AG09319 (cell line): Measurements from ENCODE around the gene ABI2.
"Not testable (repeated sequence)": the region's sequence is repeated elsewhere in the genome, so short reads cannot be mapped to it uniquely, and the experiment has no call there.

ENCODE experiments used
- DNase-seq: peaks from one replicate; pipeline ENCODE4 v3.0.0-alpha.2; 2010; ENCODE audit warnings: low read depth; ENCODE audit errors: extremely low read depth
- TF ChIP-seq, protein P1 (sequence below): IDR thresholded peaks from 2 replicates; pipeline ENCODE4 v1.5.1; 2011; ENCODE audit warnings: low read depth, mild to moderate bottlenecking, inconsistent platforms, low read length, moderate library complexity

The ABI2 gene

DNA sequence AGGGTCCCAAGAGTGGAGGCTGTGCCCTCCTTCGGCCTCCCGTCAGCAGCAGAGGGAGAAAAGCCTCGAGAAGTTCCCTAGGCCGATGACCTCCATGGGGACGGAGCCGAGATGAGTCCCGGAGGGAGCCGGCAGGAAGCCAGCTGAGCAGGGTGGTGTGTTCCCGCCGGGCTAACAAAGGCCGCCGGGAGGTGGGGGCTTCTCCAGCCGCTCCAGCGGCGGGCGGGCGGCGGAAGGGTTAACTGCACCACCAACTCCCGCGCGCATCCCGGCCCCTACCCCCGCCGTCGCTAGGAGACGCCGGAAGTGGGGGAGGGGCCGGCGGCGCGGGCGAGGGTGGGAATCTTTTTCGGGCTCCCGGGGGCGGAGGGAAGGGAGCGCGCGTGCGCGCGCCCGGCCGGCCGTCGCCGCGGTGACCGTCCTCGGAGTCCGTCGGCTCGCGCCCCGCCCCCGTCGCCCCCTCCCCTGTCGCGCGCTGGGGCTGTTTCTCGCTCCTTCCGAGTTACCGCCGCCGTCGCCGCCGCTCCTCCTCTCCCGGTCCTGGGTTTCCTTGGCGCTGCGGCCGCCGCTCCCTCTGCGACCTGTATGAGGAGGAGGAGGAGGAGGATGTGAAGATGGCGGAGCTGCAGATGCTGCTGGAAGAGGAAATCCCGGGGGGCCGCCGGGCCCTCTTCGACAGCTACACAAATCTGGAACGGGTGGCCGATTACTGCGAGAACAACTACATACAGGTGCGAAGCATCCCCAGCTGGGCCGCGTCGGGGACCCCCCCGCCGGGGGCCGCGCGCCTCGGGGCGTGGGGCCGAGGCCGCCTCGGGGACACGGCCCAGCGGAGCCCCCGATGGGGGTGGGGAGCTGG, at the start of gene ABI2:
Gene ABI2 (plus strand): TSS at position 494 of the 859 bp plus-strand sequence. CDS start 121 bp downstream, at position 615.
- DNase-seq = peak; percentile 39
- TF ChIP-seq, protein P1, sequence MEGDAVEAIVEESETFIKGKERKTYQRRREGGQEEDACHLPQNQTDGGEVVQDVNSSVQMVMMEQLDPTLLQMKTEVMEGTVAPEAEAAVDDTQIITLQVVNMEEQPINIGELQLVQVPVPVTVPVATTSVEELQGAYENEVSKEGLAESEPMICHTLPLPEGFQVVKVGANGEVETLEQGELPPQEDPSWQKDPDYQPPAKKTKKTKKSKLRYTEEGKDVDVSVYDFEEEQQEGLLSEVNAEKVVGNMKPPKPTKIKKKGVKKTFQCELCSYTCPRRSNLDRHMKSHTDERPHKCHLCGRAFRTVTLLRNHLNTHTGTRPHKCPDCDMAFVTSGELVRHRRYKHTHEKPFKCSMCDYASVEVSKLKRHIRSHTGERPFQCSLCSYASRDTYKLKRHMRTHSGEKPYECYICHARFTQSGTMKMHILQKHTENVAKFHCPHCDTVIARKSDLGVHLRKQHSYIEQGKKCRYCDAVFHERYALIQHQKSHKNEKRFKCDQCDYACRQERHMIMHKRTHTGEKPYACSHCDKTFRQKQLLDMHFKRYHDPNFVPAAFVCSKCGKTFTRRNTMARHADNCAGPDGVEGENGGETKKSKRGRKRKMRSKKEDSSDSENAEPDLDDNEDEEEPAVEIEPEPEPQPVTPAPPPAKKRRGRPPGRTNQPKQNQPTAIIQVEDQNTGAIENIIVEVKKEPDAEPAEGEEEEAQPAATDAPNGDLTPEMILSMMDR = no peak

DNA sequence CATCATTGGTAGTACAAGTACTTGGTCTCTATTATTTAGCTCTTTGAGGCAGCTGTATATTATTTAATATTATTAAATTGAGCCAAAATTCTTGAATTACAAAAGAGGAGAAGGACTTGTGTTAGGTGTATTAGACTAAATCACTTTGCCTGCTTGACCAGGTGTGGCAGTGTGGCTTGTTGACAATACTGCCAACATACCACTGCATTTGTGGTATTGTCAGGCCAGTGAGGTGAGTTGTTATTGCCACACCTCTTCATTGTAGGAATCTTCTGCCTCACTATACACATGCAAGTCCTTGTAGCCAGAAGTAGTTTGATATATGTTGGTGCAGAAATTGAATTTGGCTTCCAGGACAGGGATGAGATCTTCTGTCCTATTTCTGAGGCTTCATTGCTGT, 48.9 kb upstream of the ABI2 start:
- TF ChIP-seq, protein P1 = no peak
- DNase-seq = no peak

DNA sequence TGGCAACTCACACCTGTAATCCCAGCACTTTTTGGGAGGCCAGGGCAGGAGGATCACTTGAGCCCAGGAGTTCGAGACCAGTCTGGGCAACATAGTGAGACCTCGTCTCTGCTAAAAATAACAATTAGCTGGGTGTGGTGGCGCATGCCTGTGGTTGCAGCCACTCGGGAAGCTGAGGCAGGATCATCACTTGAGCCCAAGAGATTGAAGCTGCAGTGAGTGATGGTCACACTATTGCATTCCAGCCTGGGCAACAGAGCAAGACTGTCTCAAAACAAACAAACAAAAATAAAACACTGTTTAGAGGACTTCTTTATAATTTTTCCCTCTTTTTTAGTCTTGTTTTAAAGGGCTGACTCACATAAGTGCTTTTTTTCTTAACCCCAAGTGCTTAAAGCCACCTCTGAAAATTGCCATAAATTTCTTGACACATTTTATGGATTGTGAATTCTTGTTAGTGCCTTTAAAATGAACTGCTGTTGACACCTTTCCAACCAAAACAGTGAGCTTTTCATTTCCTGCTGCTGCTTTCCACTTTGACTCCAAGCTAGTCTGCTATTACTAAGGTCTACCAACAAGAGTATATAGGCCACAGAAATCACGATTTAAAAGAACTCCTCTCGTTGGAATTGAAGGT, 47.6 kb upstream of the ABI2 start:
- TF ChIP-seq, protein P1 = no peak
- no peak for DNase-seq

DNA sequence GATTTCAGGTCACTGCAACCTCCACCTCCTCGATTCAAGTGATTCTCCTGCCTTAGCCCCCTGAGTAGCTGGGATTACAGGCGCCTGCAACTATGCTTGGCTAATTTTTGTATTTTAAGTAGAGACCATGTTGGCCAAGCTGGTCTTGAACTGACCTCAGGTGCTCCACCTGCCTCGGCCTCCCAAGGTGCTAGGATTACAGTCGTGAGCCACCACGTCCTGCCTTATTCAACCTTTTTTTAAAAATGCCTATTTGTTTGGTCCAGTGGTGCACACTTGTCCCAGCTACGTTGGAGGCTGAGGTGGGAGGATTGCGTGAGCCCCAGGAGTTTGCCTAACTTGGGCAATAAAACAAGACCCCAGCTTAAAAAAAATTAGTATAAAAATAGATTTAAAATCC, 46.1 kb upstream of the ABI2 start:
- TF ChIP-seq, protein P1 = no peak
- no peak for DNase-seq

DNA sequence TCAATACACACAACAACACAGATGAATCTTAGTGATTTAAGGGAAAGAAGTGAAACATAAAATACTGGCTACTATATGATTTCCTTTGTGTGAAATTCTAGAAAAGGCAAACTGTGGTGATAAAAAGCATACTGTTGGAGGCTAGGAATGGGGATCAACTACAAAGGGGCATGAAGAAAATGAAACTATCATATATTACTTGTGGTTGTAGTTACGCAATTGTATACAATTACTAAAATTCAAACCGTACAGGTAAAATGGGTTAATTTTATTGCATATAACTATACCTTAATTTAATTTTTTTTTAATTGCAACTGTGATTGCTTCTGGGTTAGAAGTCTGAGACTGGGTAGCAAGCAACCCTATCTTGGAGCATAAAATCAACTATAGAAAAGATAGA, 41.7 kb upstream of the ABI2 start:
- TF ChIP-seq, protein P1 = no peak
- DNase-seq = no peak

DNA sequence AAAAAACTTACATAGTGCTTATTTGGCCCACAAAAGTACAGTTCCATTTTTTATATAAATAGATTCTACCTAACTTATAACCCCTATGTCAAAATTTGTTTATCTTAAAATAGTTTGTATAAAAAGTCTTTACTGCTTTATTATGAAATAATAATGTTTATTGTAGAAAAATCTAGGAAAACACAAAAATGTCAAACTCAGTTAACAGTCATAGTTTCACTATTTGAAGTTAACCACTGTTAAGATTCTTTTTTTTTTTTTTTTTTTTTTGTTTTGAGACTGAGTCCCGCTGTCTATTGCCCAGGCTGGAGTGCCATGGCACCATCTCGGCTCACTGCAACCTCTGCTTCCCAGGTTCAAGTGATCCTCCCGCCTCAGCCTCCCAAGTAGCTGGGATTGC, 26.5 kb upstream of the ABI2 start:
- TF ChIP-seq, protein P1 = no peak
- peak; percentile 8 for DNase-seq

DNA sequence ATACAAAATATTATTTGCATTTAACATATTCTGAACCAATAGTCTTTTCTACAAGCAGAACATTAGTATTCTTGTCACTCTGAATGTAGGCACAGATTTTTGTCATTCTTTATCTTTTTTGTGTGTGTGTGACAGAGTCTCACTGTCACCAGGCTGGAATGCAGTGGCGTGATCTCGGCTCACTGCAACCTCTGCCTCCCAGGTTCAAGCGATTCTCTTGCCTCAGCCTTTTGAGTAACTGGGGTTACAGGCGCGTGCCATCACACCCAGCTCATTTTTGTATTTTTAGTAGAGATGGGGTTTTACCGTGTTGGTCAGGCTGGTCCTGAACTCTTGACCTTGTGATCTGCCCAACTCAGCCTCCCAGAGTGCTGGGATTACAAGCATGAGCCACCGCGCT, 25.6 kb upstream of the ABI2 start:
- not testable (repeated sequence) for DNase-seq
